SK-N-SH (cell line): ENCODE results near the gene PCP4. TPM values are rescaled to one million over a fixed set of nuclear protein-coding genes. Genes with fewer than 3 reads are reported as not detected.

Source experiments
- CTCF ChIA-PET: fragments of 300-600, 350-600 bp; formaldehyde crosslinking; extraction: SDS; loops from one replicate; lab custom pipeline; 2021; lab: Yijun Ruan, JAX
- POLR2A ChIA-PET: fragments of 350-600 bp; sonication (Branson Sonifier 250); formaldehyde crosslinking; extraction: SDS; loops from one replicate; lab custom pipeline; 2020; ENCODE audit warnings: antibody characterized with exemption, inconsistent platforms; lab: Yijun Ruan, JAX
- DNase-seq: peaks from one replicate; pipeline ENCODE4 v3.0.0; 2012
- H2AFZ ChIP-seq: fragments of 200-600 bp; sonication (generic); 2 replicates; pipeline ENCODE4 v1.8.1; 2016; ENCODE audit warnings: antibody characterized with exemption, mild to moderate bottlenecking, low read depth
- H3F3A ChIP-seq: fragments of 200-600 bp; sonication (generic); replicated peaks from 2 replicates; pipeline ENCODE3; 2016; ENCODE audit warnings: antibody characterized with exemption, mild to moderate bottlenecking; ENCODE audit not compliant: insufficient read depth
- H3K27ac ChIP-seq, 2 experiments: fragments of 200-500 bp in 1 of 2; fragments of 200-600 bp in 1 of 2; sonication (Bioruptor generic) in 1 of 2; sonication (generic), shearing (Covaris generic) in 1 of 2; 2 replicates each; pipeline versions ENCODE4 v1.5.1 to v1.6.1; 2014 to 2016; ENCODE audit warnings: low read depth in 2 of 2, inconsistent platforms in 1 of 2, low read length in 1 of 2, mild to moderate bottlenecking in 1 of 2, mixed read lengths in 1 of 2
- H3K27me3 ChIP-seq: fragments of 200-600 bp; sonication (generic), shearing (Covaris generic); 2 replicates; pipeline ENCODE4 v1.6.1; 2016; ENCODE audit warnings: mixed run types; ENCODE audit not compliant: insufficient read depth
- H3K36me3 ChIP-seq, 2 experiments: fragments of 200-500 bp in 1 of 2; fragments of 200-600 bp in 1 of 2; sonication (Bioruptor generic) in 1 of 2; sonication (generic) in 1 of 2; replicated peaks in 1 of 2; 2 replicates each; pipeline versions ENCODE3 to v1.5.1; 2014 to 2016; ENCODE audit warnings: low read length in 1 of 2, mild to moderate bottlenecking in 1 of 2; ENCODE audit not compliant: insufficient read depth in 2 of 2, control insufficient read depth in 1 of 2
- H3K4me1 ChIP-seq, 2 experiments: fragments of 200-500 bp in 1 of 2; fragments of 200-600 bp in 1 of 2; sonication (Bioruptor generic) in 1 of 2; sonication (generic), shearing (Covaris generic) in 1 of 2; 2 replicates each; pipeline versions ENCODE4 v1.5.1 to v1.6.1; 2014 to 2016; ENCODE audit warnings: low read depth in 1 of 2, low read length in 1 of 2, mixed run types in 1 of 2; ENCODE audit not compliant: insufficient read depth in 2 of 2, control insufficient read depth in 1 of 2
- H3K4me2 ChIP-seq: fragments of 200-600 bp; sonication (generic), shearing (Covaris generic); 2 replicates; pipeline ENCODE4 v1.6.1; 2017; ENCODE audit warnings: mixed run types
- H3K4me3 ChIP-seq, 2 experiments: fragments of 200-500 bp in 1 of 2; fragments of 200-600 bp in 1 of 2; sonication (Bioruptor generic) in 1 of 2; sonication (generic), shearing (Covaris generic) in 1 of 2; 2 replicates each; pipeline versions ENCODE4 v1.5.1 to v1.8.1; 2014 to 2016; ENCODE audit warnings: low read depth in 2 of 2, inconsistent platforms in 1 of 2, low read length in 1 of 2, mild to moderate bottlenecking in 1 of 2, mixed read lengths in 1 of 2, moderate library complexity in 1 of 2
- H3K79me2 ChIP-seq: fragments of 200-600 bp; sonication (generic); 2 replicates; pipeline ENCODE4 v1.8.1; 2017; ENCODE audit warnings: mild to moderate bottlenecking; ENCODE audit not compliant: insufficient read depth
- H3K9ac ChIP-seq: fragments of 200-600 bp; sonication (generic); 2 replicates; pipeline ENCODE4 v1.6.1; 2017; ENCODE audit warnings: mixed run types
- H3K9me2 ChIP-seq: fragments of 200-600 bp; sonication (generic); 2 replicates; pipeline ENCODE4 v1.6.1; 2017; ENCODE audit warnings: mixed run types
- H3K9me3 ChIP-seq: fragments of 200-600 bp; sonication (generic); 2 replicates; pipeline ENCODE4 v1.6.1; 2017; ENCODE audit warnings: mixed run types, mild to moderate bottlenecking, moderate library complexity
- H4K20me1 ChIP-seq: fragments of 200-600 bp; sonication (generic); 2 replicates; pipeline ENCODE4 v1.6.1; 2017; ENCODE audit warnings: mild to moderate bottlenecking, mixed run types; ENCODE audit not compliant: insufficient read depth
- CHD2 ChIP-seq: fragments of 150-350 bp; IDR thresholded peaks from 2 replicates; pipeline ENCODE4 v1.6.1; 2018; ENCODE audit warnings: low read length; ENCODE audit not compliant: partially characterized antibody
- CTCF ChIP-seq: fragments of 200-600 bp; sonication (generic); IDR thresholded peaks from 2 replicates; pipeline ENCODE4 v1.6.1; 2017; ENCODE audit warnings: antibody characterized with exemption, mild to moderate bottlenecking, moderate library complexity
- ELF1 ChIP-seq: IDR thresholded peaks from 2 replicates; pipeline ENCODE4 v1.4.0; 2012
- EZH2phosphoT487 ChIP-seq: fragments of 200-600 bp; sonication (generic); IDR thresholded peaks from 2 replicates; pipeline ENCODE4 v1.6.1; 2017; ENCODE audit warnings: low read depth, mixed run types, mild to moderate bottlenecking, antibody characterized with exemption, moderate library complexity, borderline replicate concordance
- FOSL2 ChIP-seq: IDR thresholded peaks from 2 replicates; pipeline ENCODE4 v1.4.0; 2012; ENCODE audit warnings: low read depth, mild to moderate bottlenecking, moderate library complexity, borderline replicate concordance
- GABPA ChIP-seq: IDR thresholded peaks from 2 replicates; pipeline ENCODE4 v1.4.0; 2012; ENCODE audit warnings: low read depth, mild to moderate bottlenecking
- JUND ChIP-seq: IDR thresholded peaks from 2 replicates; pipeline ENCODE4 v1.4.0; 2012
- MEF2A ChIP-seq: IDR thresholded peaks from 2 replicates; pipeline ENCODE4 v1.4.0; 2012; ENCODE audit warnings: low read depth, borderline replicate concordance
- NFIC ChIP-seq: IDR thresholded peaks from 2 replicates; pipeline ENCODE4 v1.4.0; 2012; ENCODE audit warnings: borderline replicate concordance
- POLR2AphosphoS5 ChIP-seq: IDR thresholded peaks from 2 replicates; pipeline ENCODE4 v1.6.1; 2012; ENCODE audit warnings: low read depth, low read length
- RAD21 ChIP-seq: IDR thresholded peaks from 2 replicates; pipeline ENCODE4 v1.6.1; 2012; ENCODE audit warnings: mild to moderate bottlenecking, low read length
- RFX5 ChIP-seq: IDR thresholded peaks from 2 replicates; pipeline ENCODE4 v1.6.1; 2012; ENCODE audit warnings: mild to moderate bottlenecking, improper control_type of control experiment, low read length
- SMC3 ChIP-seq: IDR thresholded peaks from 2 replicates; pipeline ENCODE4 v1.6.1; 2012; ENCODE audit warnings: low read depth, low read length, improper control_type of control experiment
- YY1 ChIP-seq: IDR thresholded peaks from 2 replicates; pipeline ENCODE4 v1.4.0; 2012; ENCODE audit warnings: low read depth, mild to moderate bottlenecking
- WGBS: methylation state at CpG from one replicate; pipeline ENCODE4 v1.1.6; 2017; ENCODE audit warnings: low lambda C conversion rate; 5-methylcytosine and 5-hydroxymethylcytosine counted together
- polyA plus RNA-seq, 3 experiments: library from polyadenylated mRNA; depleted of rRNA; stranded (reverse); fragments of >200 nt; gene quantifications; 2 replicates each; pipeline ENCODE4 v1.2.3, GENCODE V29; 2012
- TF ChIP-seq, protein P1 (sequence below): IDR thresholded peaks from 2 replicates; pipeline ENCODE4 v1.6.1; 2012; ENCODE audit warnings: mild to moderate bottlenecking, low read depth, low read length, moderate library complexity
- TF ChIP-seq, protein P2 (sequence below): IDR thresholded peaks from 2 replicates; pipeline ENCODE4 v1.4.0; 2012; ENCODE audit warnings: low read depth, borderline replicate concordance

The PCP4 gene
- polyA plus RNA-seq, 1 of the 3 experiments (the other 2 are of a cell fraction), result not detected

- TF ChIP-seq SMC3 (no peak), FOSL2 (no peak), MEF2A (no peak), YY1 (no peak), CHD2 (no peak), POLR2AphosphoS5 (no peak)
- TF ChIP-seq, protein P1, sequence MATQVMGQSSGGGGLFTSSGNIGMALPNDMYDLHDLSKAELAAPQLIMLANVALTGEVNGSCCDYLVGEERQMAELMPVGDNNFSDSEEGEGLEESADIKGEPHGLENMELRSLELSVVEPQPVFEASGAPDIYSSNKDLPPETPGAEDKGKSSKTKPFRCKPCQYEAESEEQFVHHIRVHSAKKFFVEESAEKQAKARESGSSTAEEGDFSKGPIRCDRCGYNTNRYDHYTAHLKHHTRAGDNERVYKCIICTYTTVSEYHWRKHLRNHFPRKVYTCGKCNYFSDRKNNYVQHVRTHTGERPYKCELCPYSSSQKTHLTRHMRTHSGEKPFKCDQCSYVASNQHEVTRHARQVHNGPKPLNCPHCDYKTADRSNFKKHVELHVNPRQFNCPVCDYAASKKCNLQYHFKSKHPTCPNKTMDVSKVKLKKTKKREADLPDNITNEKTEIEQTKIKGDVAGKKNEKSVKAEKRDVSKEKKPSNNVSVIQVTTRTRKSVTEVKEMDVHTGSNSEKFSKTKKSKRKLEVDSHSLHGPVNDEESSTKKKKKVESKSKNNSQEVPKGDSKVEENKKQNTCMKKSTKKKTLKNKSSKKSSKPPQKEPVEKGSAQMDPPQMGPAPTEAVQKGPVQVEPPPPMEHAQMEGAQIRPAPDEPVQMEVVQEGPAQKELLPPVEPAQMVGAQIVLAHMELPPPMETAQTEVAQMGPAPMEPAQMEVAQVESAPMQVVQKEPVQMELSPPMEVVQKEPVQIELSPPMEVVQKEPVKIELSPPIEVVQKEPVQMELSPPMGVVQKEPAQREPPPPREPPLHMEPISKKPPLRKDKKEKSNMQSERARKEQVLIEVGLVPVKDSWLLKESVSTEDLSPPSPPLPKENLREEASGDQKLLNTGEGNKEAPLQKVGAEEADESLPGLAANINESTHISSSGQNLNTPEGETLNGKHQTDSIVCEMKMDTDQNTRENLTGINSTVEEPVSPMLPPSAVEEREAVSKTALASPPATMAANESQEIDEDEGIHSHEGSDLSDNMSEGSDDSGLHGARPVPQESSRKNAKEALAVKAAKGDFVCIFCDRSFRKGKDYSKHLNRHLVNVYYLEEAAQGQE, result no peak
- TF ChIP-seq, protein P2, sequence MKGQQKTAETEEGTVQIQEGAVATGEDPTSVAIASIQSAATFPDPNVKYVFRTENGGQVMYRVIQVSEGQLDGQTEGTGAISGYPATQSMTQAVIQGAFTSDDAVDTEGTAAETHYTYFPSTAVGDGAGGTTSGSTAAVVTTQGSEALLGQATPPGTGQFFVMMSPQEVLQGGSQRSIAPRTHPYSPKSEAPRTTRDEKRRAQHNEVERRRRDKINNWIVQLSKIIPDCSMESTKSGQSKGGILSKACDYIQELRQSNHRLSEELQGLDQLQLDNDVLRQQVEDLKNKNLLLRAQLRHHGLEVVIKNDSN, result no peak
- TF ChIP-seq, all 33 proteins: peak for 0
Measured at GRCh38 chr21:39923476-39923875, 56.2 kb downstream of the PCP4 start (continued).

DNA sequence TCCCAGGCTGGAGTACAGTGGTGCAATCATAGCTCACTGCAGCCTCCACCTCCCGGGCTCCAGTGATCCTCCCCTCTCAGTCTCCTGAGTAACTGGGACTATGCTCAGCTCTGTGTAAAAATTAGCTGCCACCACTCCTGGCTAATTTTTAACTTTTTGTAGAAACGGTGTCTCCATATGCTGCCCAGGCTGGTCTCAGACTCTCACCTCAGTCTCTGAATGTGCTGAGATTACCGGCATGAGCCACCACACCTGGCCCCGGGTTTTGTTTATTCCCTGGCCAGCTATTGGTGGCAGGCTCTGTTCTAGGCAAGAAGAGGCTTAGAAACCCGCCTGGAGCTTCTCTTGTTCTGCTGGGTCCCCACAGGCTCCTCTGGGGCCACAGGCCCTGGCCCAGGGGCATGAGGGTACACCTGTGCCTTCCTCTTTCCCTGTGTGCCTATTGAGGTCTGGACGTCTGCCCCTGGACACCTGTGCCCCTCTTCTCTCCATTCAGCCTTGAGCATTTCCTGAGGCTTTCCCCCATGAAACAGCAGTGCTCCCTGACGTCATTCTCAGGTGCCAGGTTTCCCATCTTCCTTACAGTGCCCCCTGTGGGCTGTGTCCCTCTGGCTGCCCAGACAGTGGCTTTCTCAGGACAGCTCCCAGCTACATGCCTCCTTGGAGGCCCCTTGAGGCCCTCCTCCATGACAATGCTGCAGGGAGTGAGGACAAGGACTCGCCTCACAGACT is 57.5 kb downstream of the PCP4 start:
- Histone ChIP-seq H3K9me2 (no peaks in the 10 kb centered on the region), H3K27me3 (no peaks in the 10 kb centered on the region), H3K4me2 (no peak overlapping the region), H3K4me1 (no peaks in the 10 kb centered on the region), H3K27ac (no peak overlapping the region), H3K4me3 (no peak overlapping the region), H3F3A (no peaks in the 10 kb centered on the region), H2AFZ (no peak overlapping the region), H3K9me3 (no peaks in the 10 kb centered on the region), H3K36me3 (no peaks in the 10 kb centered on the region), H4K20me1 (no peaks in the 10 kb centered on the region), H3K9ac (no peak overlapping the region), H3K79me2 (no peaks in the 10 kb centered on the region)
- no peak for DNase-seq
- 19% methylated on average over 7 of the region's 8 CpGs for WGBS
- ChIA-PET CTCF (interaction anchor here (1.1 kb wide), 1 partner anchor 58 kb away, joined by 3 read pairs; no protein-coding TSS in a partner anchor), POLR2A (no interaction called here)
- TF ChIP-seq ELF1 (no peak), NFIC (no peak), MEF2A (no peak), RFX5 (no peak), RAD21 (no peak), JUND (no peak), EZH2phosphoT487 (no peak), POLR2AphosphoS5 (no peak), GABPA (no peak), CTCF (no peak)
- TF ChIP-seq, protein P2, result no peak
- TF ChIP-seq, all 33 proteins: peak for 0
